Measurements from ENCODE around the gene LMCD1.

- TF ChIP-seq POLR2A (IDR thresholded peaks at IDR 0.05) (no peak), CTCF (IDR thresholded peaks at IDR 0.05) (no peak)
Observed at GRCh38 chr3:8485943-8486342, 15.7 kb upstream of the LMCD1 start.
